Measurements from ENCODE around the gene MMP23B.
"Not testable (repeated sequence)": the region's sequence is repeated elsewhere in the genome, so short reads cannot be mapped to it uniquely, and the experiment has no call there.

- TF ChIP-seq, protein P1, sequence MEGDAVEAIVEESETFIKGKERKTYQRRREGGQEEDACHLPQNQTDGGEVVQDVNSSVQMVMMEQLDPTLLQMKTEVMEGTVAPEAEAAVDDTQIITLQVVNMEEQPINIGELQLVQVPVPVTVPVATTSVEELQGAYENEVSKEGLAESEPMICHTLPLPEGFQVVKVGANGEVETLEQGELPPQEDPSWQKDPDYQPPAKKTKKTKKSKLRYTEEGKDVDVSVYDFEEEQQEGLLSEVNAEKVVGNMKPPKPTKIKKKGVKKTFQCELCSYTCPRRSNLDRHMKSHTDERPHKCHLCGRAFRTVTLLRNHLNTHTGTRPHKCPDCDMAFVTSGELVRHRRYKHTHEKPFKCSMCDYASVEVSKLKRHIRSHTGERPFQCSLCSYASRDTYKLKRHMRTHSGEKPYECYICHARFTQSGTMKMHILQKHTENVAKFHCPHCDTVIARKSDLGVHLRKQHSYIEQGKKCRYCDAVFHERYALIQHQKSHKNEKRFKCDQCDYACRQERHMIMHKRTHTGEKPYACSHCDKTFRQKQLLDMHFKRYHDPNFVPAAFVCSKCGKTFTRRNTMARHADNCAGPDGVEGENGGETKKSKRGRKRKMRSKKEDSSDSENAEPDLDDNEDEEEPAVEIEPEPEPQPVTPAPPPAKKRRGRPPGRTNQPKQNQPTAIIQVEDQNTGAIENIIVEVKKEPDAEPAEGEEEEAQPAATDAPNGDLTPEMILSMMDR (IDR thresholded peaks at IDR 0.05; ENCODE audit: control extremely low read depth in 1 of 3, insufficient read depth in 1 of 3, low read depth in 1 of 3, low read length in 3 of 3): not testable (repeated sequence)
- not testable (repeated sequence) for TF ChIP-seq NRF1 (IDR thresholded peaks at IDR 0.05; ENCODE audit: low read depth, low read length); YY1 (IDR thresholded peaks at IDR 0.05; ENCODE audit: low read depth, low read length); RAD21 (IDR thresholded peaks at IDR 0.05 in 1 of 2, conservative IDR thresholded peaks at IDR 0.05 in 1 of 2; ENCODE audit: low read depth in 2 of 2, low read length in 2 of 2); HDAC2 (IDR thresholded peaks at IDR 0.05; ENCODE audit: borderline replicate concordance in 1 of 2, low read depth in 2 of 2, low read length in 2 of 2); ATF2 (IDR thresholded peaks at IDR 0.05; ENCODE audit: low read length); POLR2AphosphoS5 (IDR thresholded peaks at IDR 0.05; ENCODE audit: low read depth, low read length); CBX8 (IDR thresholded peaks at IDR 0.05; ENCODE audit: borderline replicate concordance, low read depth, low read length); GTF2F1 (IDR thresholded peaks at IDR 0.05; ENCODE audit: borderline replicate concordance, low read depth, low read length)
Measured at GRCh38 chr1:1640081-1640480, 8.1 kb downstream of the MMP23B start.
